ENCODE results near the gene HUWE1.

The HUWE1 gene

DNA sequence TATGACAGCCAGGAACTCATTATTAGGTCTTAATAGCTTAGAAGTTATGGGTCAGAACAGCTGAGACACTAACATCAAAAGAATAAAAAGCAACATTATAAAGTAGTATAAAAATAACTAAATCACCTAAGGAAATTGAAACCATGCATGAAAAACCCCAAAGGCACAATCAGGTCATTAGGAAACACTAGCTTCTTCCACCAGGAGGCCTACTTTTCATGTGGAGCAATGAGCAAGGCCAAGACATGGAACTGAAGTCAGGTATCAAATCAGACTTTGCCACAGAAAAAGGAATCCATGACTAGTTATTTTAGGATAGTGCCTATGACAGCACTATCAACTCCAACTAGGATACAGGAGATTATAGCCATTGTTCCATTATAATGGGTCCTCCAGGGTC, 7.9 kb downstream of the HUWE1 start:
- ATAC-seq, result no peak
- TF ChIP-seq TCF4 (CRISPR knock-in tag; IDR thresholded peaks at IDR 0.05; ENCODE audit: borderline replicate concordance) (no peak), TSHZ2 (CRISPR knock-in tag; IDR thresholded peaks at IDR 0.05) (no peak), CSDC2 (CRISPR knock-in tag; IDR thresholded peaks at IDR 0.05) (no peak), TOX (CRISPR knock-in tag; IDR thresholded peaks at IDR 0.05; ENCODE audit: borderline replicate concordance) (no peak), ZFP30 (CRISPR knock-in tag; IDR thresholded peaks at IDR 0.05) (no peak), ZNF8 (CRISPR knock-in tag; IDR thresholded peaks at IDR 0.05) (no peak)

DNA sequence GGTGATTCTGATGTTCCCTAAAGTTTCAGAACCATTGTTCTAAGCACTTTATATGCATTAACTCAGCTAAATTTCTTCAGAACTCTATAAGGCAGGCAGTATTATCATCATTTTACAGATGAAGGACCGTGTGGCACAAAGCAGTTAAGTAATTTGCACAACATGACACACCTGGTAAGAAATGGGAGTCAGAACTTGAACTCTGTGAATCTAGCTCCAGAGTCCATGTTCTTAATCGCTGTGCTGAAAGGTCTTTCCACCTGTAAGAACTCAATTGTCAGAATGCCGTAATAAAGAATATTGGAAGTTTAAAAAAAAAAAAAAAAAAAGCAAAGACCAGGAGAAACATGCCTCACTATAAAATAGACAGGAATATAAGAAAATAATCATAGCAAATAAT, 9.2 kb downstream of the HUWE1 start:
- TF ChIP-seq SNAI2 (CRISPR knock-in tag; IDR thresholded peaks at IDR 0.05), result no peak
- TF ChIP-seq GLIS3 (CRISPR knock-in tag; IDR thresholded peaks at IDR 0.05), result no peak
- no peak for ATAC-seq

DNA sequence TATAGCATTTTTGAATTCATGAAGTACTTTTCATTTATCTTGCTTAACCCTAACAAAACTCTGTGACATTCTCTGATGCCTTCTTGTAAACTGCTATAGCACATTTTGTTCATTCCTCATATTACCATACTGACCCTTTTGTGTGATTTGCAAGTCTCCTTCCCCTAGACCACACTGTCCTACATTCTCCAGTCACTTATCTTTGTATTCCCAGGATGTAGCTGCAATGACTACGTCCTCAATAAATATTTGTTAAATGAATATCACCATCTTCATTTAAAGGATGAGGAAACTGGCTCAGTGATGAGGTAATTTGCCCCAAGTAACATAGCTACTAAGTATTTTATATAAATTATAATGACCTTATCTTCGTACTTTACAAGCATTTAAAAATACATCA, 11.9 kb downstream of the HUWE1 start:
- TF ChIP-seq ARNTL (CRISPR knock-in tag; IDR thresholded peaks at IDR 0.05; ENCODE audit: borderline replicate concordance, low read depth) (no peak), CSDC2 (CRISPR knock-in tag; IDR thresholded peaks at IDR 0.05) (no peak), GLIS3 (CRISPR knock-in tag; IDR thresholded peaks at IDR 0.05) (no peak), ZNF8 (CRISPR knock-in tag; IDR thresholded peaks at IDR 0.05) (no peak)
- TF ChIP-seq, protein P1, sequence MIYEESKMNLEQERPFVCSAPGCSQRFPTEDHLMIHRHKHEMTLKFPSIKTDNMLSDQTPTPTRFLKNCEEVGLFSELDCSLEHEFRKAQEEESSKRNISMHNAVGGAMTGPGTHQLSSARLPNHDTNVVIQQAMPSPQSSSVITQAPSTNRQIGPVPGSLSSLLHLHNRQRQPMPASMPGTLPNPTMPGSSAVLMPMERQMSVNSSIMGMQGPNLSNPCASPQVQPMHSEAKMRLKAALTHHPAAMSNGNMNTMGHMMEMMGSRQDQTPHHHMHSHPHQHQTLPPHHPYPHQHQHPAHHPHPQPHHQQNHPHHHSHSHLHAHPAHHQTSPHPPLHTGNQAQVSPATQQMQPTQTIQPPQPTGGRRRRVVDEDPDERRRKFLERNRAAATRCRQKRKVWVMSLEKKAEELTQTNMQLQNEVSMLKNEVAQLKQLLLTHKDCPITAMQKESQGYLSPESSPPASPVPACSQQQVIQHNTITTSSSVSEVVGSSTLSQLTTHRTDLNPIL (CRISPR knock-in tag; IDR thresholded peaks at IDR 0.05; ENCODE audit: low read depth), result no peak
- no peak for ATAC-seq

DNA sequence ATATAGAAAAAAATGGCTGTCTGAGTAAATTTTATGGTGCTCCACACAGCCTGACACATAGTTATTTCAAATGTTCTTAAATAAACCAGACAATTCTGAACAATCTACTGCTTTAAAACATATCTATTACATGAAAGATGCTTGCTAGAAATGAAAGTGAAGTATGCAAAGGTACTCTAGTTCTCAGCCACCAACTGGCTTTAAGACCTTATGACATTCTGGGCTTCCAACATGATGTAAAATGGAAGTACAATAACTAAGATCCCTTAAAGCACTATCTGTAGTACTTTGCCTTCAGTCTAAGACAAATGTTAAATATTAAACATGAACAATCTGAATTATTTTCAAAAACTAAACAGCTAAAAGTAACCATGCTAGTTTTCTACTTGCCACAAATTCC, 17.3 kb downstream of the HUWE1 start:
- TF ChIP-seq CSDC2 (CRISPR knock-in tag; IDR thresholded peaks at IDR 0.05) (no peak), ZNF70 (CRISPR knock-in tag; IDR thresholded peaks at IDR 0.05) (no peak), TCF4 (CRISPR knock-in tag; IDR thresholded peaks at IDR 0.05; ENCODE audit: borderline replicate concordance) (no peak), SNAI2 (CRISPR knock-in tag; IDR thresholded peaks at IDR 0.05) (no peak)
- TF ChIP-seq, protein P2, sequence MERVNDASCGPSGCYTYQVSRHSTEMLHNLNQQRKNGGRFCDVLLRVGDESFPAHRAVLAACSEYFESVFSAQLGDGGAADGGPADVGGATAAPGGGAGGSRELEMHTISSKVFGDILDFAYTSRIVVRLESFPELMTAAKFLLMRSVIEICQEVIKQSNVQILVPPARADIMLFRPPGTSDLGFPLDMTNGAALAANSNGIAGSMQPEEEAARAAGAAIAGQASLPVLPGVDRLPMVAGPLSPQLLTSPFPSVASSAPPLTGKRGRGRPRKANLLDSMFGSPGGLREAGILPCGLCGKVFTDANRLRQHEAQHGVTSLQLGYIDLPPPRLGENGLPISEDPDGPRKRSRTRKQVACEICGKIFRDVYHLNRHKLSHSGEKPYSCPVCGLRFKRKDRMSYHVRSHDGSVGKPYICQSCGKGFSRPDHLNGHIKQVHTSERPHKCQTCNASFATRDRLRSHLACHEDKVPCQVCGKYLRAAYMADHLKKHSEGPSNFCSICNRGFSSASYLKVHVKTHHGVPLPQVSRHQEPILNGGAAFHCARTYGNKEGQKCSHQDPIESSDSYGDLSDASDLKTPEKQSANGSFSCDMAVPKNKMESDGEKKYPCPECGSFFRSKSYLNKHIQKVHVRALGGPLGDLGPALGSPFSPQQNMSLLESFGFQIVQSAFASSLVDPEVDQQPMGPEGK (CRISPR knock-in tag; IDR thresholded peaks at IDR 0.05; ENCODE audit: borderline replicate concordance), result no peak
- ATAC-seq, result no peak

DNA sequence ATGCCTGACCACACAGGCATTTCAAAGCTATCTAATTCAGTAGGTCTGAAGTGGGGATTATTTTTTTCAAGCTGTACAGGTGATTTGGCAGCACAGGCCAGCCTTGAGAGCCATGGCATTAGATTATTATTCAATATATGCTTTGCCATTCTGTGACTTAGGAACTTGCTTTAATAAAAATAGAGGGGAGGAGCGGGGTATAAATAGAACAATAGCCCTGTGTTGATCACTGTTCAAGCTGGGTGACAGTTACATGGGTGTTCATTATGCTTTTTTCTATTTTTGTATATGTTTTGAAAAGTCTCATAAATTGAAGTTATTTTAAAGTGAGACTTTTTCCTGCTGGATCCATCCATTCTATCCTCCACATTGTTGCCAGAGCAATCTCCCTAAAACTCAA, 20.3 kb downstream of the HUWE1 start:
- TF ChIP-seq ISL1 (CRISPR knock-in tag; IDR thresholded peaks at IDR 0.05) (no peak), PPARA (CRISPR knock-in tag; IDR thresholded peaks at IDR 0.05; ENCODE audit: borderline replicate concordance) (no peak), TCF4 (CRISPR knock-in tag; IDR thresholded peaks at IDR 0.05; ENCODE audit: borderline replicate concordance) (no peak), ZFP3 (CRISPR knock-in tag; IDR thresholded peaks at IDR 0.05) (no peak)
- TF ChIP-seq, protein P1 (CRISPR knock-in tag; IDR thresholded peaks at IDR 0.05; ENCODE audit: low read depth), result no peak
- ATAC-seq, result no peak

DNA sequence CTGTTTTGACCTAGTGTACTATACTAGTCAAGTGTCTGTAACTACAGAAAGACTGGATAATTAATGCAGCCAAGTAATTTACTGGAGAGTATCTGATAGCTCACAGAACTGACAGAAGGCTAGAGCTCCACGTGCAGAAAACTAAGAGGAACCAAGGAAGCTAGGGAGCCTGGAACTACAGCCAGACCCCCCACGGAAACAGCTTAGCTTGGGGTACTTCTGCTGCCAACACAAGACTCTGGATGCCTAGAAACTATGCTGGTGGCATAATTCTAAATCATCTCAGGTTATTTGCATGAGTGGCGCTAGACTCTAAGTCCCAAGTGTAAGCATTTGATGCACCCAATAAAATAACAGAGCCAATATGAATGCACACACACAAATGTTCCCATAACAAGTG, 26.5 kb downstream of the HUWE1 start:
- no peak for ATAC-seq
- no peak for TF ChIP-seq OSR1 (CRISPR knock-in tag; IDR thresholded peaks at IDR 0.05)
- no peak for TF ChIP-seq POU6F1 (CRISPR knock-in tag; IDR thresholded peaks at IDR 0.05; ENCODE audit: borderline replicate concordance, low read depth)
- no peak for TF ChIP-seq ZNF565 (CRISPR knock-in tag; conservative IDR thresholded peaks at IDR 0.05; ENCODE audit: low read depth)
